Glomerular visceral epithelial cell (primary cell): ENCODE data around the gene KLHDC10.
"Not testable (repeated sequence)": the region's sequence is repeated elsewhere in the genome, so short reads cannot be mapped to it uniquely, and the experiment has no call there.

Experiments used
- DNase-seq: peaks from one replicate; pipeline ENCODE4 v3.0.0-alpha.2; 2016; ENCODE audit errors: extremely low spot score

KLHDC10 gene

DNA sequence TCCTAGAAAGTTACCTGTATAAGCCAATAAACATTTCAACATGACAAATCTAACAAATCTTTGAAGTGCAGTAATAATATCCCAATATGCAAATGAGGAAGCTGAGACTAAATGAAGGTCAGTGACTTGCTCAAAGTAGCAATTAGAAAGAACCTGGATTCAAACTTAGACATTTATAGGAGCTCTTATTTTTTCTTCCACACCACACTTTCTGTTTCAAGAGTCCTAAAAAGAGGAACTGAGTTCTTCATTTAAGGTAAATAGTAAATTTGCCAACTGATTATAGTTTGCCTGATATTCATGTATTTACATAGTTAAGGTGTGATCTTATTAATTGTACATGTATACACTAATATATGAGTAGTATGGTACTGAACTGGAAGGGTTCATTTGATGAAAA, 44.0 kb downstream of the KLHDC10 start:
- no peak for DNase-seq

DNA sequence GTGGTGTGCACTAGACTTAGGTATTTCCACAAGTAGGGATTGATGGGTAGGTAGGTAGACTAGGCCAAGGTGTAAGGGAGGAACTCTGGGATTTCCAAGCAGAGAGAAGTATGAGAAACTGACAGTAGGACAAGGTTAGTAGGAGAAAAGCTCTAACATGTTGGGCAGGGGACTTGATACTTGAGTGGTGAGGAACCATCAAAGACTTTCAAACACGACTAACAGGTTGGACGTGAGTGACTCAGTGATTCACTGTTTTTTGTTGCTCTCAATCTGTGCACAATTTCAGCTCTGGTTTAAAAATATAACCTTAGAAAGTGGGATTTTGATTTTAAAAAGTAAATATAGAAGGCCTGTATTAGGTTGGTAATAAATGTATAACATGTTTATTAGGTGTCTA, 44.4 kb downstream of the KLHDC10 start:
- no peak for DNase-seq

DNA sequence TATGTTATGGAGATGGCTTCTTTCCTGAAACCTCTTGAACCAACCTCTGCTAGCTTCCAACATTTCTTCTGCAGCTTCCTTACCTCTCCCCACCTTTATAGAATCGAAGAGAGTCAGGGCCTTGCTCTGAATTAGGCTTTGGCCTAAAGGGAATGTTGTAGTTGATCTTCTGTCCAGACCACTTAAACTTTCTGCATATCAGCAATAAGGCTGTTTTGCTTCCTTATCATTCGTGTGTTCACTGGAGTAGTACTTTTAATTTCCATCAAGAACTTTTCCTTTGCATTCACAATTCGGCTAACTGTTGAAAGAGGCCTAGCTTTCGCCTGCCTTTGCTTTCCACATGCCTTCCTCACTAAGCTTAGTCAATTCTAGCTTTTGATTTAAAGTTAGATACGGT, 48.0 kb downstream of the KLHDC10 start:
- DNase-seq = no peak

DNA sequence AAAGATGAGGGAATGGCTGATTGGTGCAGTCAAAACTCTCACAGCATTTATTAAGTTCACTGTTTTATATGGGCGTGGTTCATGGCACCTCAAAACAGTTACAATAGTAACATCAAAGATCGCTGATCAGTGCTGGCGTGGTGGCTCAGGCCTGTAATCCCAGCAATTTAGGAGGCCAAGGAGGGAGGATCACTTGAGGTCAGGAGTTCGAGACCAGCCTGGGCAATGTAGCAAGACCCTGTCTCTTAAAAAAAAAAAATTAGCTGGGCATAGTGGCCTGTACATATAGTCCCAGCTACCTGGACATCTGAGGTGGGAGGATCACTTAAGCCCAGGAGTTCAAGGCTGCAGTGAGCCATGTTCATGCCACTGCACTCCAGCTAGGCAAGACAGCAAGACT, 48.5 kb downstream of the KLHDC10 start:
- no peak for DNase-seq

DNA sequence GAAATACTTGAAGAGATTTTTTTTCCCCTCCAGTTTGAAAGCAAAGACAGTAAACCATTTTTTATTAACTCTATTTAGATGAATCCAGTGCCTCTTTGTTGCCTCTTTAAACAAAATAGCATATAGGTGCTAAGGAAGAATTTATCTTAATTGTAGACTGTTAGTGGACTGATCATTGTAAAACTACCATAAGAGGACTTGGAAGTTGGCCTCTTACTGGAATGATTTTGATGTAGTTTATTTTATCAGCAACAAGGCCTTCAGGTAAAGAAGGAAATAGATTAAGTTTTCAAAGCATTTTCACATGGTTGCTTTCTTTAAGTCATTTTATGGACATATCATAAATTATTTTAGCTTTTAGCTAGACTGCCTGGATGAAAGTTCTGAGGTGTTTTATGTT, 53.2 kb downstream of the KLHDC10 start:
- DNase-seq = no peak

DNA sequence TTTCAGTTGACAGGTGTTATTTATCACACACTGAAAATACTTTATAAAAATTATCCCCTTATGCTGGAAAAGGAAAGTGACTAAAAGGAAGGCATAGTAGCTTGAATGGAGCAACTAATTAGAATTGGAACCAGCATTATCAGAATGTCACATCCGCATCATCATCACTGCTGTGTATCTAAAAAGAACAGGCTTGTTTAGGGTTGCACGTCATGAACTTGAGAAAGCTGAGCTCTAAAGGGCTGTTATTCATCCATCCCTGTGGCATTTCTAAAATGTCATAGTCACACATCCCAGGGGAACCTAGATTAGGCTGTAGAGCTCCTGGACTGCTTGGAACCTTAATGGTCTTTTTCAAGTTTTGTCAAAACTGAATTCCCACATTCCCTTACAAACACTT, 54.4 kb downstream of the KLHDC10 start:
- no peak for DNase-seq

DNA sequence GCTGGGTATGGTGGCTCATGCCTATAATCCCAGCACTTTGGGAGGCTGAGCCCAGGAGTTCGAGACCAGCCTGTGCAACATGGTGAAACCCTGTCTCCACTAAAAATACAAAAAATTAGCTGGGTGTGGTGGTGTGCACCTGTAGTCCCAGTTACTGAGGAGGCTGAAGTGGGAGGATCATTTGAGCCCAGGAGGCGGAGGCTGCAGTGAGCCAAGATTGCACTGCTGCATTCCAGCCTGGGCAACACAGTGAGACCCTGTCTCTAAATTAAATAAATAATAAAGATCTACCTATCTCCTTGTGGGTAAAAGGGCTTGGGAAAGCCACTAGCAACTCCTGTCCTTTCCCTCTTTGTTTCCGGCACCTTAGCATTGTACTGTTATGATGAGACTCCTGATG, 56.5 kb downstream of the KLHDC10 start:
- DNase-seq = not testable (repeated sequence)

DNA sequence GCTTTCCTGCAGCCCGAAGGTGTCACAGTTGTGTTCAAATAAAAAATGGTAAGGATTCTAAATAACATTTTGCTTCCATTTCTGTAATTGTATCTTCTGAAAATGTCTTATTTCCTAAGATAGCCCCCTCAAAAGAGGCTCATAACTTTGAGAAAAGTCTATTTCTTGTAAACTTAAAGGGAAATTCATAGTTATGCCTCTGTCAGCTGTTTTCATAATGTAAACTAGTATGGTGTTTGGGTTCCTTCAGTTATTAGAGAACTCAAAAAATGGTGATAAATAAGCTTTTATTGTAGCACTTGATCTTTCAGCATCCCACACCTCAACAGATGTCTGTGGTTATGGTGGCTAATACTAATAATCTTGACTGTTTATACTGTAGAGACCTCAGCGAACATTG, 57.1 kb downstream of the KLHDC10 start:
- DNase-seq = no peak

DNA sequence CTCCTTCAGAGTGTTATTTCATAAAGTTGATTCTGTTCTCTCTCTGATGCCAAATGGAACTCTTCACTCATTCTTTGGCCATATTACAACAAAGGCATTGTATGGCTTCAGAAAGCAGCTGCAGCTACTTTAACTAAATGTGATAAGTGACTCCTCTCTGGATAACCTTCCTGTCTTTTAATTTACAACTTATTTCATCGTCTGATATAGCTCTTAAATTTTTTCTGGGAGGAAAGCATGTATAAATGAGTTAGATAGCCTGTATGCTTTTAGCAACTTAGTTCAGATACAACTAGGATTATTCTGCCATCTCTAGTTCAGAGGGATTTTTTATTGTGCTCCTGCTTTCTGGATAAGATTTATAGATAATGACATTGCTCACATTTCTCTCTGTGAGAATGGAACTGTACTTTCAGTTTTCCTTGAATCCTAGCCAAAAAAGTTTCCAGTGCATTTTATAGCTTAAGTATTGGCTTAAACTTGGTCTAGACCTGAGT, 57.5 kb downstream of the KLHDC10 start:
- no peak for DNase-seq

DNA sequence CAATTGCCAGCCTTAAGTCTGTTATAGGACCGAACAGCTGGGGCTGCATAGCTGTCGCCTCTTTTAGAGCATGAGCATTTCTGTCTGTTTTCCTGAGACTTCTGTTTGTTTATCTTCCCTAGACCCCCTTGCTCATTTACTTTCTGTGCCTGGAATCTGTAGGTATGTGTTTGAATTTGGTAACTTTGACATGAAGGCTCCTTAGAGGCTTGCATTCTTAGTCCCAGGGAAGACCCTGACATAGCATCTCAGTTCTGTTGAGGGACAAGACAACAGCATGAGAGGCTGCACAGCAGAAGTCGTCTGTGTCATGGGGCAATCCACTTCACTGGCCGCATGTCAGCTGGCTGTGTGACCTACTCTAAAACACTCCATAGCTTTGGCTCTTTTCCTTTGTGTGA, 58.7 kb downstream of the KLHDC10 start:
- no peak for DNase-seq

DNA sequence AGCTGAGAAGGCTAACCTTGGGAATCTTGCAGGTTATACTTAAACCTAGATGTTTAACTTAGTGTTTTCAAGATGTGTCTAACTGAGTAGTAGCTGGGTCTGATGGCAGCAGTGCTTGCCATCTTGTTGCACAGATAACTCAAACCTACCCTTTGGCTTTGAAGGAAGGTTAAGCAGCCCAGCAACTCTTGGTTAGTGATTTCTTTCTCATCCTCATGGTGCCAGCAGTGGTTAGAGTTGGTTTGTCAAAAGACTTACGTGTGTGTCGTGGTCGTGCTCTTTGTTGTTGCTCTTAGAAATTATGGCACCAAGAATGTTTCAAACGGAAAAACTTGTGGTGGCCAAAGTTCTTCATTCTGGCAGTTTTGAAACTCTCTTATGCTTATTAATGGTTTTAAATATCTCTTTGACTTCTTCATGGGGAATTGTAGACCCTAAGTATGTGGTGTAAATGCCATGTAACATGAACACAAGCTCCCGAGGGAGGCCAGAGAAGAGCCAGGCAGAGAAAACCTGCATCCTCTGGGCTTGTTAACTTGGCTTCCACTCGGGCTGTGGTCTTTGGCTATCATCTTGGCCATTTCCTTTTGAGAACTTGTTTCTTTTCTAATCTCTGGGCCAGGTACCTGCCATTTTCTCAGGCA, 61.0 kb downstream of the KLHDC10 start:
- DNase-seq = no peak

DNA sequence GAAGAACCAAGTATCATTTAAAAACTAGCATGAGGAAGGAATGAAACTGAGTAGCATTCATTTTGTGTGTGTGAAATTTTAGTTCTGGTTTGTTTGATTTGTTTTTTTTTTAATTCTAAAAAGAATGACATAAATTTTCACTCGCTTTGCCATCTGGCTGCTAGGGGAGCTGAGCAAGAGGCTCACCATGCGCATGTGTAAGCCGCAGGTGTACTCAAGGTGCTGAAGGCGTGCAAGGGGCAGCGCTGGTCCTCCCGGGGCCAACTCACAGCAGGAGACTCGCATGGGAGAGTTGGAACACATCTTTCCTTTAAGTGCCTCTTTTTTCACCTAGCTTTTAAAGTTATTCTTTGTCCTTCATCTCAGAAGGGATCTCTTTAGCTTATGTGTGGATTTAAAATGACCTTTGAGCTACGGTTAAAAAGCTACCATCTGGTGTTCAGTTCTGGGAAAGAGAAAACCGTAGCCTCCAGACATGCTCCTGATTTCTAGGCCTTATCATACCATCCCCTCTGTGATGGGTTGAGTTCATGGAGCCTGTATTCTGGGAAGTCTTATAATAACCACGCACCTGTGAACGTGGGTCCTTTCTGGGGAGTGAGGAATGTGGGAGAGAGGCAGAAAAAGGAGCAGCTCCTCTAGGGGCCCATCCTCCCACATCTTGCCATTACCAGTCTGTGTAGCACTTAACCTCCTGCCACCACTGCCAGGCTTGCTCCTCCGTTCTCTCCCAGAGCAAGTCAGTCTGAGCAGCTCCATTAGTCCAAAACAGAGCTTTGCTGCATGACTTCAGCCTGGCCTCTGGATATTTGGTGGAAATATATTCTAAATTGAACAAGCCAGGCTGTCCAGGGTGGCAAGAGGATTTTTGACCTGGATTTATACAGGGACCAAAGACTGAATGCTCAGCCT, 61.9 kb downstream of the KLHDC10 start:
- no peak for DNase-seq

DNA sequence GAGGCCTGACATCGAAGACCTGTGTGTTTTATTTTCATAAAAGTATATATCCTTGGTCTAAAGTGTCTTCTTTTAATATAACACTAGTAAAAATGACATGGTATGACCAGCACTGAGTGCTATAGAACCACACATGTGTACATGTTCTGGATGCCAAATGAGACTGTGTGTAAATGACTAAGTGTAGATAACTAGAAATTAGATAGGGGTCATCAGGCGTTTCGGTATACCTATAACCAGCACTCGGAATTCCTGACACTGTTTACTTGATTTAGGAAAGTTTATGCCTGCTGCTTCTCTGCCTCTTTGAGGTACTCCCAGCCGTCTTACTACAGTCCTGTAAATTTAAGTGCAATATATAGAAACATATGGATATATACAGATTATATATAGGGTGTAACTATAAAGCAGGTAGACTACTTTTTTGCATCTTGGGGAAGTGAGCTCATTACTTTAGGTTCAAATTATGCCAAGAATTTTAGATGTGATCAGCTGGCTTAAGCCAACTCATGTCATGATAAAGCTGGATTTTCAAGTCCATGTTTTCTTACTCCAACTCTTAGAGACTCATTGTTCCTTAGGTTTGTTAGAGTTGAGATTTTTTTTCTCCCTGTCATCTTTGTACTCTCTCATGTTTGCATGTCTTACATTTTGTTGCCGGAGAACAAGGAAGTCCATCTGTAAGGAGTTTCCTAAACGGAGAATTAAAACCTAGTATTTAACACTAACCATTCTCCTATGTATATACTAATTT, 62.9 kb downstream of the KLHDC10 start:
- DNase-seq = no peak

DNA sequence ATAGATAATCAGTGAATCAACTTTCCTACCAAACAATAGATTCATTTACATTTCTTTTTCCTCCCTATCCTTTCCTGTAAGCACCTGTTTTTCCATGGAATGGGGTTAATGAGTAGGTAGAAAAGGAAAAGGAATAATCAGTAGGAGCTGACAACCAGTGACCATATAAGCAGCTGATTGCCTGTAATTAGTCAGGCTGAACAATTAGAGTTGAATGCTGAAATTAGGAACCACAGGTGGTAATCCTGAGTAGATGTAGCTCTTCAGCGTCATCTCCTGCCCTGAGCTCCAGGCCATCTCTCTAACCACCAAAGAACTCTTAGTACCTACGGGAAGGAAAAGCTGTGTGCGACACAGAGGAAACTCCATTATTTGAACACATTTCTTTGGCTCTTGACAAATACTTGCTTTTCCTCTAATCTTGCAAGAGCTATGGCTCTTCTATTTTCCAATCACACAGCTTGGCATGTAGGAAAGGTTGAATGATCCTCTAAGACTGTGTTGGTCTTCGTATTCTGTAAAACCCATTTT, 63.8 kb downstream of the KLHDC10 start:
- DNase-seq = no peak

DNA sequence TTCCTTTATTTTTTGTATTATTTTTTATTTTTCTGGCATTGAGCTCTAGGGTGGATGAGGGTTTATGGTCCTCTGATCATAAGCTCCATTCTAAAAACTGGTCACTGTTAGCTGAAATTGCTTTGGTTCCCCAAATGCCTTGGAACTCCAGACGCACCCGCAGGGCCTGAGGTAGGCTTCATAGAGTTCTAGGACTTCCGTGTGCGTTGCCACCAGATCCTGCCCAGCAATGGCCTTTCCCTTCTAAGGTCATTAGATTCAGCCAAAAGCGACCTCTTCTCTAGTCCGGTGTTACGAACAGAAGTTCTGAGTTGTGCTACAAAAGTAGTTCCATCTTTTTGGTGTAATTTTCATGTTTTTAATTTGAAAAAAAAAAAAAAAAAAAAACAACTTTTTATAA, 64.4 kb downstream of the KLHDC10 start:
- no peak for DNase-seq

DNA sequence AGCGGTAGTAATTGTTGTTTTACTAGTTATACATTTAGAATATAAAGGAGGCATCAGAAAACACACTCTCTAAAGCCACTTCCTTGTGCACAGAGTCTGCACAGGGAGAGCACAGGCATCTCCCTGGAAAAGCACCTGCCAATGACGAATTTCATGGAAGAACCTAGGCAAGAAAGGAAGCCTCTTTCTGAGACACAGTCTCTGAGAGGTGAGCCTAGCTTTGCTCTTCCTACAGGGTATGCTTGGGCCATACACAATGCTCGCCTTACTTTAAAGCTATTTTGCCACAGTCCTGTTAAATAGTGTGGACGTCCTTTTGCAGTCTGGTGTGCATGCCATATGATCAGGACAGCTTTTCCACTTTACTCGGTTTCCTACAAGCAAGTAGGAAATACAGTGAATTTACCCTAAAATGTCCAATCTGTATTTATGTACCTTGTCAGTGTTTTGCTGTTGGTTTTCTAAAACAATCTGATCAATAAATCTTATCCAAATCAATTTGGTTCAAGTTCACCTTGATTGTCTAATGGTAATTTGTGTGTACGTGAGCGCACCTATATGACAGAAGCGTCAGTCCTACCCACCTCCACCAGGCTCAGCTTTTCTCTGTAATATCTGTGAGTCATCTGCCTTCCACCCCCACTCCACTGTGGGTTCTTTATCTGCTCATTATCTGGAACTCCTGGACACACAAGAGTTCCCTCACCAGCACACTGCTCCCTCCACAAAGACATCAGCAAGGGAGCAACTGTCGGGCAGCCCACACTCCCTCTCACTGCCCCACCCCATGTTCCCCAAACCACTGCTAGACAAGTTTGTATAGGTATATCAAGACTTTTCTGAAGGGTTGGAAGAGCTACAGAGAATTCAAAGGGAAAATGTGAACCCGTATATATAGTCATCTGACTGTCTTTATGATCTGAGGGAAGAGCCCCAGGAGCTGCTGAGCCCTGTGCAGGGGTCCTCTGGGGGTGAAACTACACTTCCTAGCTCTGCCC, 65.2 kb downstream of the KLHDC10 start:
- DNase-seq = peak; percentile 30

DNA sequence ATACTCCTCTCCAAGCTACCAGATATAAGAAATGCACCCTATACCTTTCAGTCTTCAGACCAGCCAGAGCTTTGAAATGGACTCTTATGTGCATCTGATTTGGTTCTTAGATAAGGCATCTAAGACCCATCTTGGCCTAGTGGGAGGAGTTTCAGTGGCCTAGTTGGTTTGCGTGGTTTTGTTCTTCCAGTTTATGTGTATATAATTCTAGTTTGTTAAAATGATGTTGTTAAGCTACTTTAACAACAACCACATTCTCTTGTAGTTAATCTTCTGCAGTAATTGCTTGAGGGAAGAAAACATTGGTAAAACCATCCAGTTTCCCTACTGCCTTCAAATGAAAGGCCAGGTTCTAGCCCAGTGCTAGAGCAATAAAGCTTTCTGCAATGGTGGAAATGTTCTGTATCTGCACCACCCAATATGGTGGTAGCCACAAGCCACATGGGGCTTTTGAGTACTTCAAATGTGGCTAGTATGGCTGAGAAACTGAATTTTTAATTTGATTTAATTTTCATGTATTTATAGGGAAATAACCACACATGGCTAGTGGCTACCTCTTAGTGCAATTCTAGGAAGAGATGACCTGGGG, 66.3 kb downstream of the KLHDC10 start:
- no peak for DNase-seq

DNA sequence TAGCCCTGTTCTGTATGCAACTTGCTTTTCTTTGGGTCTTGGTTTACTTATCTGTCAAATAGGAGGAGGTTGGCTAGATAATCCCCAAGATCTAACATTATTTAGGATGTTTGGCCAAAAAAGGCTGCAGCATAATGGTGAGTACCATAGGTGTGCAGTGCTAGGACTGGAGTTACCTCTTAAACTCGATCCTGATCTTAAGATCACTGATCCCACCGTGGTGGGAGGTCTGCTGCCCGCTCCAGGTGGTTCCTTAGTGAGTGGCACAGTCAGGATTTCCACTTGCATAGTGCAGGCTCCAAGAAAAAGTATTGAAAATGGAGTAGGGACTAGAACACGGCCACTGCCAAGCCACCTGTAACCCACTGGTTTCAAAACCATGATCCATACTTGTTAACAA, 66.9 kb downstream of the KLHDC10 start:
- no peak for DNase-seq

DNA sequence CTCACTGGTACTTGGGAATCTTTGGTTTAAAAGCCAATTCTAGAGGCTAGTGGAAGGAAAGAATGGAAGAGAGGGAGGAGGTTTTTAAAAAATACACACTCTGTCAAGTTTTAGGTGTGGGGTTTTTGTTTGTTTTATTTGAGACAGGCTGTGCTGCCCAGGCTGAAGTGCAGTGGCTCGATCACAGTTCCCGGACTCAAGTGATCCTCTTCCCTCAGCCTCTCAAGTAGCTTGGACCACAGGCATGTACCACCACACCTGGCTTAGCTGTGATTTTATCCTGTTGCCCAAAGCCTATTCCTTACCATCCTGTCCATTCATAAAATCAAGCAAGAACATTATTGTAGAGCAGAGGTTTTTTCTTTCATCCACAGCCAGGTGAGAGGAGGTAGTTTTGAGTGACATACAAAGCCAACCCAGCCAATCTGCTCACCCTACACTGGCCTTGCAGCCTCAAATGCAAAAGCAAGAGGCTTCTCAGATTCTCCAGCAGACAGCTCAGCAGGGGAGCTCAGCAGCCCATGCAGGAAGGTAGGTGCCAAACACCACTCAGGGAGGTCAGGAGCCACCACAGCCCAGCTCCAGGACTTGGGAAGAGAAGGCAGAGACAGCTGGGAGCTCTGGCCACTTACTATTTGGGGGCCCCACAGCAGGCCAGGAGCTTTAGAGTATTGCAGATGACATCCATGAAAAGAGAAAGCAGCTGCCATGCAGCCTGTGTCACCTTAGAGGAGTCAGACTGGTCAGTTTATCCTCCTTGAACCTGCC, 69.0 kb downstream of the KLHDC10 start:
- DNase-seq = no peak
